H1 (cell line): ENCODE results near the gene TRMT10B. TPM values are rescaled to one million over a fixed set of nuclear protein-coding genes. Genes with fewer than 3 reads are reported as not detected.

Experiments used
- BACH1 ChIP-seq: IDR thresholded peaks from 2 replicates; pipeline ENCODE4 v1.6.1; 2012; ENCODE audit warnings: low read length, improper control_type of control experiment
- CBX8 ChIP-seq: fragments of 300-800, 300-1000 bp; sonication (generic); IDR thresholded peaks from 2 replicates; pipeline ENCODE4 v1.7.1; 2016; ENCODE audit warnings: low read depth, low read length, borderline replicate concordance
- CEBPB ChIP-seq: IDR thresholded peaks from 2 replicates; pipeline ENCODE4 v1.6.1; 2012; ENCODE audit warnings: low read depth, low read length
- CHD2 ChIP-seq: IDR thresholded peaks from 2 replicates; pipeline ENCODE4 v1.6.1; 2012; ENCODE audit warnings: low read length, improper control_type of control experiment
- CREB1 ChIP-seq: IDR thresholded peaks from 2 replicates; pipeline ENCODE4 v1.6.1; 2012; ENCODE audit warnings: inconsistent platforms
- EGR1 ChIP-seq: IDR thresholded peaks from 2 replicates; pipeline ENCODE4 v1.6.1; 2011; ENCODE audit warnings: low read depth, low read length, borderline replicate concordance
- HDAC2 ChIP-seq, 2 experiments: fragments of 300-600 bp in 1 of 2; sonication (generic) in 1 of 2; IDR thresholded peaks; 2 replicates each; pipeline ENCODE4 v1.6.1; 2011 to 2012; ENCODE audit warnings: low read depth in 2 of 2, low read length in 2 of 2, mild to moderate bottlenecking in 2 of 2, moderate library complexity in 2 of 2, borderline replicate concordance in 1 of 2, inconsistent platforms in 1 of 2
- KDM4A ChIP-seq: IDR thresholded peaks from one replicate; pipeline ENCODE4 v1.7.1; 2012; ENCODE audit warnings: low read depth, mild to moderate bottlenecking, moderate library complexity, low read length, inconsistent platforms; ENCODE audit not compliant: severe bottlenecking
- KDM5A ChIP-seq: fragments of 200-600 bp; IDR thresholded peaks from 2 replicates; pipeline ENCODE4 v1.7.1; 2012; ENCODE audit warnings: mild to moderate bottlenecking, low read length, inconsistent platforms, mixed read lengths
- PHF8 ChIP-seq: fragments of 200-600 bp; sonication (generic); conservative IDR thresholded peaks from 2 replicates; pipeline ENCODE4 v1.7.1; 2012; ENCODE audit warnings: low read depth, mild to moderate bottlenecking, inconsistent platforms, low read length, moderate library complexity
- POLR2A ChIP-seq, 2 experiments: IDR thresholded peaks; 1 replicate in 1 of 2; 2 replicates in 1 of 2; pipeline ENCODE4 v1.6.1; 2011; ENCODE audit warnings: low read depth in 2 of 2, low read length in 2 of 2, mild to moderate bottlenecking in 2 of 2; ENCODE audit errors: control extremely low read depth in 1 of 2
- POLR2AphosphoS5 ChIP-seq: IDR thresholded peaks from 2 replicates; pipeline ENCODE4 v1.6.1; 2011; ENCODE audit warnings: low read depth, low read length
- RBBP5 ChIP-seq: IDR thresholded peaks from 2 replicates; pipeline ENCODE4 v1.7.1; 2012; ENCODE audit warnings: low read depth, mild to moderate bottlenecking, inconsistent platforms, low read length, moderate library complexity, borderline replicate concordance
- SIN3A ChIP-seq, 2 experiments: IDR thresholded peaks in 1 of 2; conservative IDR thresholded peaks in 1 of 2; 2 replicates each; pipeline ENCODE4 v1.6.1; 2011 to 2012; ENCODE audit warnings: low read length in 2 of 2, improper control_type of control experiment in 1 of 2, low read depth in 1 of 2, mild to moderate bottlenecking in 1 of 2
- SIX5 ChIP-seq: IDR thresholded peaks from 2 replicates; pipeline ENCODE4 v1.6.1; 2011; ENCODE audit warnings: mild to moderate bottlenecking, low read depth, low read length
- SP1 ChIP-seq: IDR thresholded peaks from 2 replicates; pipeline ENCODE4 v1.6.1; 2011; ENCODE audit warnings: low read depth, low read length
- SRF ChIP-seq: IDR thresholded peaks from 2 replicates; pipeline ENCODE4 v1.6.1; 2011; ENCODE audit warnings: mild to moderate bottlenecking, low read depth, low read length, moderate library complexity
- TAF1 ChIP-seq: IDR thresholded peaks from 2 replicates; pipeline ENCODE4 v1.6.1; 2011; ENCODE audit warnings: mild to moderate bottlenecking, low read depth, low read length
- TAF7 ChIP-seq: optimal IDR thresholded peaks from 2 replicates; pipeline ENCODE3; 2011; ENCODE audit warnings: low read depth, mild to moderate bottlenecking, inconsistent platforms, low read length, moderate library complexity, borderline replicate concordance
- TBP ChIP-seq: IDR thresholded peaks from 2 replicates; pipeline ENCODE4 v1.6.1; 2011; ENCODE audit warnings: low read depth, low read length, improper control_type of control experiment
- USF2 ChIP-seq: IDR thresholded peaks from 2 replicates; pipeline ENCODE4 v1.6.1; 2011; ENCODE audit warnings: low read length, improper control_type of control experiment
- ZNF274 ChIP-seq: IDR thresholded peaks from 2 replicates; pipeline ENCODE4 v1.7.0; 2012; ENCODE audit warnings: low read length, borderline replicate concordance; ENCODE audit errors: extremely low read depth
- polyA plus RNA-seq, 7 experiments: library from polyadenylated mRNA; depleted of rRNA in 3 of 7; stranded (reverse) in 5 of 7; unstranded in 2 of 7; fragments of >200 nt in 5 of 7; fragments of 200-250 nt in 2 of 7; gene quantifications; 1 replicate in 5 of 7; 2 replicates in 1 of 7; 4 replicates in 1 of 7; pipeline versions ENCODE4 v1.2.1 to v1.2.3, GENCODE V29; 2011 to 2013; ENCODE audit warnings: missing spikeins in 2 of 7, mixed read lengths in 2 of 7
- total RNA-seq: library from RNA; stranded (reverse); fragmentation: NEBNext Ultra II Directional; extraction: Animal tissue kit (Norgen Biotek cat#: 25700); gene quantifications from 2 replicates; pipeline ENCODE4 v1.2.1, GENCODE V29; 2021

The TRMT10B gene
- total and polyA plus RNA-seq, 2 of the 8 experiments (the other 6 are each of a cell fraction or from before 2014, with no cell fraction given), result 2.4 to 4.5 TPM

DNA sequence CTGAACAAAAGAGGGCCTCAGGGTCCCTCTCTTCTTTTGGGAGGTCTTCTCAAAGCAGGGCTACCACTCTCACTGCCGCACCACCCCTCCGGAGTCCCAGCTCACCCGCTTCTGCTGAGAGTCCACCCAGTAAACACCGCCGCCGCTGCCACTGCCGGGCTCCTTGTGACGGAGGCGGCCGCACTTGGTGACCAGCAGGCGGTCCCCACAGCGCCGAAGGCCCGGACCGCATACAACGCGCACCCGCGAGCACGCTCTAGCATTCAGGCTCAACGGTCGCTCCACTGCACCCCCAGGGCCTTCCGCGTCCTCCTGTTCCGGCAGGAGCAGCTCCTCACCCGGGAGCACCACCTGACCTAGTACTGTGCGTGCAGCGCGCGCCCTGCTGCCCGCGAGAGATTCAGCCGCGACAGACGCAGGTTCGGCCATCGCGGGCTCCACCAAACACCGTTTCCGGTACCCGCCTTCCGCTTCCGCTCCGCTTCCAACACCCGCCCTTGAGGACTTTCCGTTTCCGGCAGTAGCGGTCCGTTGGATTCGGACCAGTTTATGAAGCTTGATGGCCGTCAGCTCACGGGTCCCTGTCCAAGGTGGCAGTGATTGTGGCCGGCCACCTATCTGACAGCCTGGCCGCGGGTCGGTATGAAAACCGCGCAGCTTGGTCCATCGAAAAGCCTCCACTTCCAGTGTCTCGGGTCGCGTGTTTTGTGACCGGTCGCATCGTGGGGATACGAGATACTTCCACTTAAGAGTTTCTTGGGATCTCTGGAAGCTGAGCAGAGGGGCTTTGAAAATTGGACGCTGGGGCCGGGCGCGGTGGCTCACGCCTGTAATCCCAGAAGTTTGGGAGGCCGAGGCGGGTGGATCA, 31.2 kb downstream of the TRMT10B start, which contains the start of gene EXOSC3 (continued):
- TF ChIP-seq TAF7, result peak; percentile 75
- TF ChIP-seq POLR2AphosphoS5, result peak; percentile 90
- TF ChIP-seq RBBP5, result peak; percentile 79; the same call in 1 of the 2 replicates
- TF ChIP-seq TAF1, result peak; percentile 90
- TF ChIP-seq CBX8, result no peak
- TF ChIP-seq ZNF274, result no peak
- TF ChIP-seq TBP, result peak; percentile 77; the same call in 1 of the 2 replicates
- TF ChIP-seq CEBPB, result no peak
- TF ChIP-seq EGR1, result peak; percentile 61; the same call in 1 of the 2 replicates
- TF ChIP-seq PHF8, result peak; percentile 95
- peak; percentile 81 to 93; a peak in 3 of 4 replicates for TF ChIP-seq SIN3A (conservative IDR thresholded peaks at IDR 0.05 in 1 of 2, IDR thresholded peaks at IDR 0.05 in 1 of 2; ENCODE audit: low read depth in 1 of 2, low read length in 2 of 2)
- peak; percentile 85 for TF ChIP-seq KDM4A
- peak; percentile 73 for TF ChIP-seq KDM5A
- TF ChIP-seq CHD2, result peak; percentile 59
- TF ChIP-seq POLR2A (IDR thresholded peaks at IDR 0.05; ENCODE audit: control extremely low read depth in 1 of 2, low read depth in 2 of 2, low read length in 2 of 2), result peak; percentile 73 to 88
- TF ChIP-seq CREB1, result 0 out of 2 replicates have a peak, but pooled peaks have one; percentile 26
- no peak for TF ChIP-seq SRF
- TF ChIP-seq USF2, result 0 out of 2 replicates have a peak, but pooled peaks have one; percentile 33
- TF ChIP-seq SP1, result no peak
- TF ChIP-seq BACH1, result 0 out of 2 replicates have a peak, but pooled peaks have one; percentile 3
- TF ChIP-seq SIX5, result no peak
- peak; percentile 45 to 93; a peak in 1 of 4 replicates for TF ChIP-seq HDAC2 (IDR thresholded peaks at IDR 0.05; ENCODE audit: borderline replicate concordance in 1 of 2, low read depth in 2 of 2, low read length in 2 of 2)
